HepG2 (cell line): ENCODE measurements around the gene LBR. TPM values are rescaled to one million over a fixed set of nuclear protein-coding genes. Genes with fewer than 3 reads are reported as not detected.

Experiments
- ATAC-seq: fragments of 200-7000 bp; cut with Tn5 transposase; 3 replicates; pipeline ENCODE4 v1.9.1; 2020; ENCODE audit warnings: mild to moderate bottlenecking, moderate library complexity
- BruUV-seq: library from RNA; stranded (reverse); fragments of 400-500 nt; replicated peaks from 2 replicates; lab custom pipeline; 2021; lab: Mats Ljungman, UMichigan
- CTCF ChIA-PET: fragments of 300-600 bp; formaldehyde crosslinking; extraction: SDS; loops from one replicate; lab custom pipeline; 2021; ENCODE audit warnings: low total read pairs, inconsistent platforms, low intra/inter-chr PET ratio; lab: Yijun Ruan, JAX
- POLR2A ChIA-PET: fragments of 350-600 bp; sonication (Branson Sonifier 250); formaldehyde crosslinking; loops from one replicate; lab custom pipeline; 2020; ENCODE audit warnings: antibody characterized with exemption, inconsistent platforms; lab: Yijun Ruan, JAX
- DNase-seq: peaks from one replicate; pipeline ENCODE4 v3.0.0-alpha.2; 2015; ENCODE audit warnings: low spot score
- FAIRE-seq: peaks from 3 replicates; lab custom pipeline; 2011; peaks lifted over from hg19 to GRCh38; lab: Jason Lieb, UNC
- H2AFZ ChIP-seq: one replicate; pipeline ENCODE4 v1.6.1; 2011; ENCODE audit warnings: low read length, inconsistent platforms
- H3K27ac ChIP-seq: fragments of 300-600 bp; 3 replicates; pipeline ENCODE4 v1.8.0; 2011; ENCODE audit warnings: mixed run types, mild to moderate bottlenecking, mixed read lengths, low read length, inconsistent platforms; ENCODE audit not compliant: insufficient read depth; ENCODE audit errors: extremely low read length
- H3K27me3 ChIP-seq, 2 experiments: fragments of 200-600 bp in 1 of 2; 2 replicates in 1 of 2; 3 replicates in 1 of 2; pipeline versions ENCODE4 v1.6.0 to v1.8.0; 2011; ENCODE audit warnings: low read length in 2 of 2, mild to moderate bottlenecking in 2 of 2, moderate library complexity in 2 of 2, inconsistent platforms in 1 of 2; ENCODE audit not compliant: insufficient read depth in 2 of 2, control insufficient read depth in 1 of 2
- H3K36me3 ChIP-seq, 2 experiments: fragments of 200-600 bp in 1 of 2; replicated peaks in 1 of 2; 2 replicates in 1 of 2; 3 replicates in 1 of 2; pipeline versions ENCODE4 v1.5.1 to v1.8.0; 2011; ENCODE audit warnings: low read length in 2 of 2, inconsistent platforms in 1 of 2; ENCODE audit not compliant: insufficient read depth in 2 of 2, control insufficient read depth in 1 of 2
- H3K4me1 ChIP-seq: 2 replicates; pipeline ENCODE4 v1.5.1; 2012; ENCODE audit warnings: low read length, inconsistent platforms; ENCODE audit not compliant: insufficient read depth
- H3K4me2 ChIP-seq: 2 replicates; pipeline ENCODE4 v1.6.0; 2011; ENCODE audit warnings: low read depth, low read length, inconsistent platforms
- H3K4me3 ChIP-seq, 3 experiments: fragments of 200-600 bp in 1 of 3; sonication (generic), shearing (Covaris generic) in 1 of 3; replicated peaks in 1 of 3; 2 replicates each; pipeline ENCODE4 v1.5.1; 2011 to 2016; ENCODE audit warnings: low read length in 3 of 3, inconsistent platforms in 2 of 3, low read depth in 2 of 3, mild to moderate bottlenecking in 2 of 3, control low read depth in 1 of 3, mixed read lengths in 1 of 3; ENCODE audit not compliant: insufficient read depth in 1 of 3
- H3K79me2 ChIP-seq: one replicate; pipeline ENCODE4 v1.6.1; 2011; ENCODE audit warnings: low read length, inconsistent platforms; ENCODE audit not compliant: insufficient read depth
- H3K9ac ChIP-seq: 2 replicates; pipeline ENCODE4 v1.6.0; 2011; ENCODE audit warnings: mild to moderate bottlenecking, low read depth, low read length, inconsistent platforms; ENCODE audit not compliant: insufficient read depth
- H3K9me3 ChIP-seq: 2 replicates; pipeline ENCODE4 v1.5.1; 2012; ENCODE audit warnings: mild to moderate bottlenecking, low read length
- H4K20me1 ChIP-seq: 2 replicates; pipeline ENCODE4 v1.6.0; 2011; ENCODE audit warnings: inconsistent platforms, mild to moderate bottlenecking, low read length, moderate library complexity; ENCODE audit not compliant: insufficient read depth
- ATF3 ChIP-seq: sonication (generic); formaldehyde crosslinking; IDR thresholded peaks from 2 replicates; pipeline ENCODE4 v1.4.0; 2020; ENCODE audit warnings: missing genetic modification reagents
- CHD2 ChIP-seq: IDR thresholded peaks from 2 replicates; pipeline ENCODE4 v1.6.1; 2011; ENCODE audit warnings: low read depth, low read length, improper control_type of control experiment
- FOSL2 ChIP-seq: sonication (generic); formaldehyde crosslinking; IDR thresholded peaks from 2 replicates; pipeline ENCODE4 v1.4.0; 2020; ENCODE audit warnings: missing genetic modification reagents
- MAX ChIP-seq: IDR thresholded peaks from 2 replicates; pipeline ENCODE4 v1.6.1; 2012; ENCODE audit warnings: inconsistent platforms
- MED13 ChIP-seq: sonication (generic); formaldehyde crosslinking; IDR thresholded peaks from 2 replicates; pipeline ENCODE4 v1.5.0; 2020; ENCODE audit warnings: missing genetic modification reagents
- NFYB ChIP-seq: sonication (generic); formaldehyde crosslinking; IDR thresholded peaks from 2 replicates; pipeline ENCODE4 v1.4.0; 2020; ENCODE audit warnings: missing genetic modification reagents
- PRMT3 ChIP-seq: sonication (generic); formaldehyde crosslinking; IDR thresholded peaks from 2 replicates; pipeline ENCODE4 v1.8.1; 2022; ENCODE audit warnings: low read depth, mild to moderate bottlenecking, moderate library complexity, missing genetic modification reagents, borderline replicate concordance
- SNAPC4 ChIP-seq: sonication (generic); formaldehyde crosslinking; IDR thresholded peaks from 2 replicates; pipeline ENCODE4 v1.4.0; 2020; ENCODE audit warnings: mild to moderate bottlenecking, missing genetic modification reagents
- TEAD3 ChIP-seq: optimal IDR thresholded peaks from 2 replicates; pipeline ENCODE3; 2016; ENCODE audit warnings: borderline replicate concordance
- ZNF18 ChIP-seq: sonication (generic); formaldehyde crosslinking; IDR thresholded peaks from 2 replicates; pipeline ENCODE4 v1.8.0; 2022; ENCODE audit warnings: mild to moderate bottlenecking, missing genetic modification reagents; ENCODE audit not compliant: insufficient replicate concordance
- WGBS: methylation state at CpG from one replicate; pipeline ENCODE4 v1.1.6; 2017; ENCODE audit warnings: low lambda C conversion rate; 5-methylcytosine and 5-hydroxymethylcytosine counted together
- in situ Hi-C: cut with HindIII; loops from 2 replicates; pipeline ENCODE4 v1.10.0; 2017; ENCODE audit warnings: low pct_unique_long_range_greater_than_20kb; ENCODE audit not compliant: extremely low pct_ligation_motif_present
- intact Hi-C: fragments of 100-400 bp; cut with micrococcal nuclease; formaldehyde crosslinking; loops from one replicate; pipeline ENCODE4 v1.10.0; 2022; ENCODE audit not compliant: unreplicated experiment
- polyA plus RNA-seq, 8 experiments: library from polyadenylated mRNA; depleted of rRNA in 3 of 8; stranded (reverse) in 7 of 8; unstranded in 1 of 8; fragments of >200 nt; fragmentation: Illumina TruSeq in 4 of 8; extraction: Trizol in 4 of 8; gene quantifications; 2 replicates each; pipeline versions ENCODE4 v1.2.1 to v1.2.3, GENCODE V29; 2011 to 2016; ENCODE audit warnings: low read depth in 4 of 8, missing spikeins in 1 of 8, mixed read lengths in 1 of 8; ENCODE audit not compliant: insufficient read depth in 1 of 8
- total RNA-seq, 5 experiments: library from RNA; depleted of rRNA; stranded (reverse); fragments of >200 nt; fragmentation: Illumina TruSeq; extraction: Trizol; gene quantifications; 2 replicates each; pipeline ENCODE4 v1.2.3, GENCODE V29; 2016; ENCODE audit warnings: low read depth in 1 of 5

LBR gene
- total and polyA plus RNA-seq, 2 of the 13 experiments (the other 11 are each of a cell fraction or from before 2014, with no cell fraction given) = 38.9 to 76.7 TPM

- peak; percentile 78 for TF ChIP-seq MAX
- TF ChIP-seq NFYB (CRISPR knock-in tag) = no peak
- TF ChIP-seq ZNF18 (CRISPR knock-in tag) = peak; percentile 52
- TF ChIP-seq PRMT3 (CRISPR knock-in tag) = no peak
- TF ChIP-seq MED13 (CRISPR knock-in tag) = no peak
- TF ChIP-seq, all 625 proteins: peak for 58
Observed at GRCh38 chr1:225426395-225427234, 1.2 kb downstream of the LBR start (continued).

GRCh38 chr1:225425201-225425786, 2.5 kb downstream of the LBR start:
- Histone ChIP-seq H3K4me3 (peak overlapping the region; percentile 14 to 95 (median 83); a peak in 4 of 6 replicates), H3K4me2 (peak overlapping the region; percentile 92), H3K27me3 (no peaks in the 10 kb centered on the region; a peak in 1 of 5 replicates), H3K27ac (no peak overlapping the region), H2AFZ (no peak overlapping the region), H4K20me1 (peaks cover 17% of the 10 kb centered on the region), H3K4me1 (peaks cover 52% of the 10 kb centered on the region), H3K36me3 (peaks cover 0 to 24% of the 10 kb centered on the region in 2 experiments; a peak in 2 of 5 replicates), H3K9me3 (no peaks in the 10 kb centered on the region), H3K79me2 (peaks cover 66% of the 10 kb centered on the region), H3K9ac (peak overlapping the region; percentile 92; the same call in 1 of the 2 replicates)
- TF ChIP-seq FOSL2 (CRISPR knock-in tag) = peak; percentile 67
- TF ChIP-seq TEAD3 (CRISPR knock-in tag) = peak; percentile 22
- TF ChIP-seq ATF3 (CRISPR knock-in tag) = 0 out of 2 replicates have a peak, but pooled peaks have one; percentile 23
- TF ChIP-seq CHD2 = no peak
- no peak for TF ChIP-seq SNAPC4
- FAIRE-seq (no peak), DNase-seq (no peak), ATAC-seq (no peak)
- CTCF ChIA-PET = no interaction called here
- WGBS = 41% methylated on average over 5 of the region's 5 CpGs
- no TSS peak for BruUV-seq
- in situ Hi-C loops = no loop called here
- intact Hi-C loops = no loop called here
- POLR2A ChIA-PET = interaction anchor here (1.0 kb wide), 1 partner anchor 637 kb away, joined by 3 read pairs; the partner anchor contains the start of gene H3-3A
